KBM-7 (cell line): Measurements from ENCODE around the gene KCNA5.

Experiments used
- DNase-seq: peaks from one replicate; pipeline ENCODE4 v3.0.0-alpha.2; 2015
- in situ Hi-C: fragments of 300-500 bp; cut with MboI; formaldehyde crosslinking; loops from 2 replicates; pipeline ENCODE4 v1.14.3; 2020; ENCODE audit warnings: low sequenced_read_pairs, low pct_unique_long_range_greater_than_20kb, mixed read lengths

The KCNA5 gene

DNA sequence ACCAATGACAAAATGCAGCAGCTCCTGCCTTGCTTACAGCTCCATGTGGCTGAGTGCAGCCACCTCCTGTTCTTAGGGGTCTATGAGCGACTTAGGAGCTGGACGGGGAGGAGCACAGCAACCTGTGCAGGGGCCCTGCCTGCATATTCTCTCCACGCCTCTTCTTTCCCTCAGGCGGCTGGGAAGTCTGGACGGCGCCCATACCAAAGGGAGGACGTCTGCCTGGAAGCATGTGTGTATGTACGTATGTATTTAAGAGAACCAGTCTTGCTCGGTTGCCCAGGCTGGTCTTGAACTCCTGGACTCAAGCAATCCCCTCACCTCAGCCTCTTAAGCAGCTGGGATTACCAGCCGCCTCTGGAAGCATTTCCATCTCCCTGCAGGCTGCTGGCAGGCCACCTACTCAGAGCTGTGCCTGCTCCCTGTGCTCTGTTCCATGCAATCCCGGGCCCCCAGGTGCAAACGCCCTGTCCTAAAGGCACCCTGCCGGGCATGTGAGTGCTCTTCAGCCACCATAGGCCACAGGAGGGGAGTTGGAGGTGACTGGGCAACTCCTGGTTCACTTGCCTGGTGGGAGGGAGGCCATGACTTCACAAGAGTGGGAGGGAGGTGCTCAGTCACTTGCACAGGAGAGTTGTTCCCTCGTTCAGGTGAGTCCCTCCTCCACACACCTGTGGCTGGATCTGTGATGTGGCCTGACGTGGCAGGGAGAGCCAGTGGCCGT is 44.3 kb downstream of the KCNA5 start:
- in situ Hi-C loops, result no loop called here
- no peak for DNase-seq

DNA sequence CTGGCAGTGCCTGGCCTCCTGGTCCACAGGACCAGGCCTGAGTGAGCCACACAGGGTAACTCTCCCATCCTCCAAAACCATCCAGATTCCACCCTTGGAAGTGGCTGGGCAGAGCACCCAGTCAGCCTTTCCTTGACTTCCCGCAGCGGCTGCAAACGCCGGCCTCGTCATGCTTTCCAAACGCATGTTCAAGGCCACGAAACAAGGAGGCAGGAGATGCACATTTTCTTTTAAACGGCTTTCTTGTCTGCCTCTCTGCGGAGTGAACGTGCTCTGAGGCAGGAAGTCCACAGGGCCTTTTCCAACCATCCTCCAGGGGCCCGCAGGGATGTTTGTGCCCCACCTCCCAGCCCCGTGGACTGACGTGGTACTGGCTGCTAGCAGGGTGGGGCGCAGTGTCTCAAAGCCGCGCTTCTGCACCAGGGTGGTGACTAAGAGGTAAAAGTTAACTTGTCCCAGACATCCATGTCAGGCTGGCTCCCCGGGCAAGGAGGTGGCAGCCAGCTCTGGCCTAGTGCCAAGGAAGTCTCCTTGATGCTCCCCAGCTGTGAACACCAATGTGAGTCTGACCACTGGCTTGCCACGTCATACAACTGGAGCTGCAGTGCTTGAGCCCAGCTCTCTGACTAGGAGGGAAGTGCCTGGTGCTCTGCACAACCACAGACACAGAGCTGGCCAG is 45.0 kb downstream of the KCNA5 start:
- no peak for DNase-seq
- in situ Hi-C loops, result no loop called here

DNA sequence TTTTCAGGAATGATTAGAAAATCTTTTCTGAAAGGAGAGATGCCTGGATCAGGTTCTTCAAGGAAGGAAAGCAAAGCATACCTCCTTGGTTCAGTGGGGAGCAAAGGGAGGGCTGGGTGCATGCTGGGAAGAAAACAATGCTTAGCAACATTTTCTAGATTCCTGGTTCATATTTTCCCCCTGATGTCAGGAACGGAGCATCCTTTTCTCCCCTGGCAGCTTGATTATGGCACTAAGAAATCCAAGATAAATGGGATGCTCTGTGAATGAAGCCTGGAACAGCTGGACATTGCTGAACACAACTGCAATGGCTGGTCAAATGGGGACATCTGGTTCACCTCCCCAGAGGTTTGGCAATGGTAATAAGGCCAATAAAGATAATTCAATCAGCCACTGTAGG is 50.9 kb downstream of the KCNA5 start:
- DNase-seq, result no peak
- in situ Hi-C loops, result no loop called here

DNA sequence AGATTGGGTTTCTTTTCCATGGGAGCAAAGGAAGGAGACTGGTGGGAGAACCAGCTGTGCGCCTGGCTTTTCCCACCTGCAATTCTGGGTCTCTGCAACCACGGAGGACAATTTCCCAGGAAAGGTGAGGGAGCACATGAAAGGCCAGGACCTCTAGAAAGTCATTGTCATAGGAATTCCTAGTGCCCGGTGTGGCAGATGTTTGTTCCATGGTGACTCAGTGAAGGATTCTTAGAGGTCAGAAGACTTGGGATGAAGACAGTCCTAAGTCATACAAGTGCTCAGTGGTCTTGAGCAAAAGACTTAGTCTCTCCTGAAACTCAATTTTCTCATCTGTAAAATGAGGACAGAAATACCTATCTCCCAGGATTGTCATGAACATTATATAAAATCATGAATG is 51.3 kb downstream of the KCNA5 start:
- in situ Hi-C loops, result no loop called here
- DNase-seq, result no peak
